ENCODE measurements around the gene XDH.

DNA sequence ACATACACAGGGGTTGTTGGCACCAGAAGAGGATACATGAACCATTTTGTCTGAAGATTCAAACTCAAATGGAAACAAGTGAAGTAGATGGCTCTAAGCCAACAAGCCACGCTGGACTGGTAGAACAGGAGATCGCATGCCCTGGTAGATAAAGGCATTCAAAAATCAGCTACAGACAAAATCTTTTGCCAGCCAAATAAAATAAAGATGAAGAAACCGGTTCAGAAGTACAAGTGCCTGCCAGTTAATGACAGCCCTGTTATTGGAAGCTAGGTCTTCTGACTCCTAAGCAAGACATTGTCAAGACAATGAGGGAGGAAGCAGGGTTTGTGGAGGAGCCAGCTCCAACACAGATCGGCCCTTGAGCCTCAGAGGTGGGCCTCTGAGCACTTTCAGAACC lies 128.3 kb downstream of the XDH start:
- no peak for TF ChIP-seq EZH2 (IDR thresholded peaks at IDR 0.05)
- TF ChIP-seq CTCF (IDR thresholded peaks at IDR 0.05): no peak
